Ectodermal cell (in vitro differentiated cells): ENCODE measurements around the gene VSIG10. TPM values are rescaled to one million over a fixed set of nuclear protein-coding genes. Genes with fewer than 3 reads are reported as not detected.

Experiments used
- H3K27ac ChIP-seq: 2 replicates; pipeline ENCODE4 v1.7.0; 2013; ENCODE audit warnings: mild to moderate bottlenecking, low read depth, low read length; ENCODE audit not compliant: insufficient read depth, poor library complexity, severe bottlenecking
- H3K27me3 ChIP-seq: 2 replicates; pipeline ENCODE4 v1.7.0; 2013; ENCODE audit warnings: mild to moderate bottlenecking, low read length; ENCODE audit not compliant: insufficient read depth, control insufficient read depth, poor library complexity, severe bottlenecking
- H3K36me3 ChIP-seq: one replicate; pipeline ENCODE4 v1.7.0; 2013; ENCODE audit warnings: low read length; ENCODE audit not compliant: control insufficient read depth, insufficient read depth
- H3K4me1 ChIP-seq: one replicate; pipeline ENCODE4 v1.7.0; 2013; ENCODE audit warnings: low read length; ENCODE audit not compliant: control insufficient read depth, insufficient read depth
- H3K4me3 ChIP-seq: 2 replicates; pipeline ENCODE4 v1.7.0; 2013; ENCODE audit warnings: low read depth, low read length, control low read depth; ENCODE audit not compliant: insufficient read depth
- H3K9me3 ChIP-seq: 2 replicates; pipeline ENCODE4 v1.7.0; 2013; ENCODE audit warnings: mild to moderate bottlenecking, low read length, moderate library complexity; ENCODE audit not compliant: control insufficient read depth
- whole genome bisulfite sequencing, 2 experiments: methylation state at CpG; one replicate each; pipeline ENCODE4 v1.1.7; 2013; ENCODE audit warnings: missing lambda C conversion rate in 2 of 2; 5-methylcytosine and 5-hydroxymethylcytosine counted together
- polyA plus RNA-seq, 4 experiments: library from polyadenylated mRNA; stranded (reverse); fragments of 50-300 nt; gene quantifications; one replicate each; pipeline ENCODE4 v1.2.3, GENCODE V29; 2013

The VSIG10 gene, protein sequence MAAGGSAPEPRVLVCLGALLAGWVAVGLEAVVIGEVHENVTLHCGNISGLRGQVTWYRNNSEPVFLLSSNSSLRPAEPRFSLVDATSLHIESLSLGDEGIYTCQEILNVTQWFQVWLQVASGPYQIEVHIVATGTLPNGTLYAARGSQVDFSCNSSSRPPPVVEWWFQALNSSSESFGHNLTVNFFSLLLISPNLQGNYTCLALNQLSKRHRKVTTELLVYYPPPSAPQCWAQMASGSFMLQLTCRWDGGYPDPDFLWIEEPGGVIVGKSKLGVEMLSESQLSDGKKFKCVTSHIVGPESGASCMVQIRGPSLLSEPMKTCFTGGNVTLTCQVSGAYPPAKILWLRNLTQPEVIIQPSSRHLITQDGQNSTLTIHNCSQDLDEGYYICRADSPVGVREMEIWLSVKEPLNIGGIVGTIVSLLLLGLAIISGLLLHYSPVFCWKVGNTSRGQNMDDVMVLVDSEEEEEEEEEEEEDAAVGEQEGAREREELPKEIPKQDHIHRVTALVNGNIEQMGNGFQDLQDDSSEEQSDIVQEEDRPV
- polyA plus RNA-seq (2013, experiment 1 of 4): 17.5 TPM
- polyA plus RNA-seq (2013, experiment 2 of 4): 21.9 TPM
- polyA plus RNA-seq (2013, experiment 3 of 4): 14.0 TPM
- 17.9 TPM for polyA plus RNA-seq (2013, experiment 4 of 4)

DNA sequence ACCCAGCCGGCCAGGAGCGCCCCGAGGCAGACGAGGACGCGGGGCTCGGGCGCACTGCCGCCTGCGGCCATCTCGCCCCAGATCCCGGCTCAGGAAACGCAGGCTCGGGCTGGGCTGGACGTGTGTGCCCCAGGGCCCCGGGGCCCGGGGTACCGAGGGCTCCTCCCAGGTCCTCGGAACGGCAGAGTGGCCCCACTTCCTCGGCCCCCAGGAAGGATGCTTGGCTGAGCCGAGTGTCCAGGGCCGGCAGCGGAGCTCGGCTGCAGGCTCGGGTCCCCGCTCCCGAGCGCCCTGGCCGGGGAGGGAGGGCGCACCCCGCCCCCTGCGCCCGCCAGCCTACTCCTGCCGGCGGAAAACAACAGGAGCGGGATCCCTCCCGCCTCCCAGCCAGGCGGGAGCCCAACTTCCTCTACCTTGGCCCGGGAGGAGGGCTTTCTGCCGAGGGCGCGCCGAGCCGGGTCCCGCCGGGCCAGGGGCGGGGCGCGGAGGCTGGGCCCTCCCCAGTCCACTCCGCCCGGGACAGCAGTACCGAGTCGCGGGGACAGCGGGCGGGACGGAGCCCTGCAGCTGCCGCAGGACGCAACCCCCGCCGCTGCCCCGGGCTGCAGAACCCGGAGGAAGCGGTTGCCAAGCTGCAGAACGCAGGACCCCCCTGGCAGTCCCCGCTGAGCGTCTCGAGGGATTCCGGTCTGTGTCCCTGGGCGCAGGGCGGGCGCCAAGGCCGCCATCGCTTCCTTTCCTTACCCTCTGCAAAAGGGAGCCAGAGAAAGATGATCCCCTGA, at the start of gene VSIG10:
Gene VSIG10 (minus strand): TSS at position 411 of the 782 bp plus-strand sequence. CDS start 340 bp downstream, at position 71.
- Histone ChIP-seq H3K27ac (no peak within 1 kb of the TSS), H3K36me3 (no peaks in the 10 kb centered on the region), H3K9me3 (no peaks in the 10 kb centered on the region), H3K27me3 (peaks cover 11% of the 10 kb centered on the region), H3K4me1 (no peaks in the 10 kb centered on the region), H3K4me3 (peak within 1 kb of the TSS; percentile 76)
- 0% methylated on average over 75 of the region's 75 CpGs for WGBS, 2 experiments

DNA sequence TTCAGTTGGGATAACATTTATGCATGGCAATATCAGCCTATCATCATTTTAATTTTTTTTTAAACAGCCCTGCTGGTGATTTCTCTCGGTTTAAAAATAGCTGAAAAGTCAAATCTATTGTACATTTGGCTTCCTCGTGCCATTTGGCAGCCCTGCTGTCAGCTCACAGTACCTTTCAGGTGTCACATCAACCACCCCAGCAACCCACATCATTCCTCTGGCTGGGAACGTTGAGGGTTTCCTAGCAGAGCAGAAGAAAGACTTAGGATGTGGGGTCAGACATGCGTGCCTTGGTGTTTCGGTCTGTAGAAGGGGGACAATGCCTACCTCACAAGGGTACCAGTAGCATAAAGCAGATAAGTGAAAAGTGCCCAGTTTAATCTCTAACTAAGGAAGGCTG, 47.9 kb upstream of the VSIG10 start:
- no peaks in the 10 kb centered on the region for H3K27me3 ChIP-seq

DNA sequence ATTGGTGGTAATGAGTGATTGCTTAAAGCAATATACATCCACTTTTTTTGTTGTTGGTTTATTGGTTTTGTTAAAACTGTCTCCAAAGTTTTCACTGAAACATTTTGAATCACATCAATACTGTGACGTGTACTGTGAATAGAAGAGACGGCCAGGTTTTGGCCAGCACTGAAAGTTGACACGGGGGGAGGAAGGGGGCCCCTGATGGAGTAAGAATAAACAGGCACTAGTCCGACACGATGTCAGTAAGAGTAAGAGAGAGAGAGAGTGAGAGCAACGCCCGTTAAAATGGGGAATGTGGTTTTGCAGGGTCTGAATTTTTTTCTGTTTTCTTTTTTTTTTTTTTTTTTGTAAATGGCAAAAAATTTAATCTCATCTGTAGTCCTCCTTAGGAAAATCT, 46.8 kb upstream of the VSIG10 start:
- 90 to 92% methylated on average over 7 of the region's 7 CpGs for WGBS, 2 experiments
- Histone ChIP-seq H3K36me3 (peaks cover 10% of the 10 kb centered on the region), H3K4me3 (no peak overlapping the region), H3K27ac (no peak overlapping the region), H3K27me3 (no peaks in the 10 kb centered on the region), H3K4me1 (no peaks in the 10 kb centered on the region), H3K9me3 (no peaks in the 10 kb centered on the region)

More for the DNA sequence above, 47.9 kb upstream of the VSIG10 start:
- 92 to 94% methylated on average over 5 of the region's 5 CpGs for WGBS, 2 experiments
- no peaks in the 10 kb centered on the region for H3K9me3 ChIP-seq
- no peaks in the 10 kb centered on the region for H3K4me1 ChIP-seq
- H3K36me3 ChIP-seq: peaks cover 6% of the 10 kb centered on the region
- no peak overlapping the region for H3K4me3 ChIP-seq
- H3K27ac ChIP-seq: no peak overlapping the region

DNA sequence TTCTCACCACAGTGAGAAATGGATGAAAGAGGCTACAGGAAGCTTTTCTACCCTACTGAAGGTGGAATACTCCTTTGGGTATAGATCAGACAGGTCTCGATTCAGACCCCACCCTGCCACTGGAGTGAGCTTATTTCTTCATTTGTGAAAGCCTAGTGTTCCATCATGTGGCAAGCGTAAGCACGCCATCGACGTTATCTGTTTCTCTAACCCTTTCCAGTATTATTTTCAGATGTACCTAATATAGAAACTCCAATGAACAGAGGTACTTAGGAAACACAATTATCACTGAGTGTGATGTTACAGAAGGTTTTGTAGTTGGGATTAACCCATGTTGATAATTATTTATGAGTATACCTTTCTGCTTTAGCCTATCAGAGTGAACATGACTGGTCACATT, 44.5 kb upstream of the VSIG10 start:
- H3K9me3 ChIP-seq: no peaks in the 10 kb centered on the region
- H3K36me3 ChIP-seq: peaks cover 23% of the 10 kb centered on the region
- H3K4me3 ChIP-seq: no peak overlapping the region
- H3K27ac ChIP-seq: no peak overlapping the region
- 91 to 94% methylated on average over 5 of the region's 5 CpGs for WGBS, 2 experiments
- no peaks in the 10 kb centered on the region for H3K4me1 ChIP-seq
- no peaks in the 10 kb centered on the region for H3K27me3 ChIP-seq

DNA sequence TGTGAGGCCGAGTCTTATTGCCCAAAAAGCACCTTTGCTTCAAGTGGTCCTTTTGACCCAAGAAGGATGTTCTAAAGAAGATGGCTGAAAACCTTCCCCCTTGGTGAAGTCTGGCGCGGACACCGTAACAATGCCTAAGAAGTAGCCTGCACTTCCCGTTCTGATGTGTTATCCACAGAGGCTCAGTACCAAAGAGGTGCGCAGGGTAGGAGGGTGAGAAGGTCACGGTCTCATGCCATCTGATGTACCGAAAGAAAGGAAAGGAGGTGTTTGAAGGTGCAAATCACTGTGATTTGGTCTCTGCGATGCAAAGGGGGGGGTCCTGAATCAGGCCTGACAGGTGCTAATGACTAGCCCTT, 42.0 kb upstream of the VSIG10 start:
- no peaks in the 10 kb centered on the region for H3K9me3 ChIP-seq
- H3K4me3 ChIP-seq: no peak overlapping the region
- WGBS, 2 experiments: 96% methylated on average over 9 of the region's 9 CpGs
- H3K4me1 ChIP-seq: no peaks in the 10 kb centered on the region
- H3K27ac ChIP-seq: no peak overlapping the region
- no peaks in the 10 kb centered on the region for H3K27me3 ChIP-seq
- H3K36me3 ChIP-seq: peaks cover 31% of the 10 kb centered on the region

DNA sequence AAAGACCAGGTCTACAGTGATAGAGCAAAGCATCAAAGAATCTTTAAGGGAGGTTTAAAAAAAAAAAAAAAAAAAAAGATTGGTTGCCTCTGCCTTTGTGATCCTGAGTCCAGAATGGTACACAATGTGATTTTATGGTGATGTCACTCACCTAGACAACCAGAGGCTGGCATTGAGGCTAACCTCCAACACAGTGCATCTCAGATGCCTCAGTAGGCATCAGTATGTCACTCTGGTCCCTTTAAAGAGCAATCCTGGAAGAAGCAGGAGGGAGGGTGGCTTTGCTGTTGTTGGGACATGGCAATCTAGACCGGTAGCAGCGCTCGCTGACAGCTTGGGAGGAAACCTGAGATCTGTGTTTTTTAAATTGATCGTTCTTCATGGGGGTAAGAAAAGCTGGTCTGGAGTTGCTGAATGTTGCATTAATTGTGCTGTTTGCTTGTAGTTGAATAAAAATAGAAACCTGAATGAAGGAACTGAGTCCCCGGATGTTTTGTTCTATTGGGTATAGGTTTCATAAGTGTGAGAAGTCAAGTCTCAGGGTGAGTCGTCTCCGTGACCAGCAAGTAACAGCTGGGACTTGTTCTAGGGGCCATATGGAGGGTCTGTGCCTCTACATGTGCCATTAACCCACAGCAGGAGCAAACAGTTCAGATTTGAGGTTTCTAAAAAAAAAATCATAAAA, 41.4 kb upstream of the VSIG10 start:
- 93 to 94% methylated on average over 7 of the region's 7 CpGs for WGBS, 2 experiments
- H3K27me3 ChIP-seq: no peaks in the 10 kb centered on the region
- peaks cover 33% of the 10 kb centered on the region for H3K36me3 ChIP-seq
- H3K9me3 ChIP-seq: no peaks in the 10 kb centered on the region
- H3K4me1 ChIP-seq: no peaks in the 10 kb centered on the region
- H3K4me3 ChIP-seq: no peak overlapping the region
- H3K27ac ChIP-seq: no peak overlapping the region

DNA sequence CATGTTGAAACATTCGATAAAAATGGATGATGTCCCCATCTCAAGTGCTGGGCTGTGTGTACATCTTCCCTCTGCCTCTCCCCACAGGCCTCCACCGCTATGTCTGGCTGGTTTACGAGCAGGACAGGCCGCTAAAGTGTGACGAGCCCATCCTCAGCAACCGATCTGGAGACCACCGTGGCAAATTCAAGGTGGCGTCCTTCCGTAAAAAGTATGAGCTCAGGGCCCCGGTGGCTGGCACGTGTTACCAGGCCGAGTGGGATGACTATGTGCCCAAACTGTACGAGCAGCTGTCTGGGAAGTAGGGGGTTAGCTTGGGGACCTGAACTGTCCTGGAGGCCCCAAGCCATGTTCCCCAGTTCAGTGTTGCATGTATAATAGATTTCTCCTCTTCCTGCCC, 40.7 kb upstream of the VSIG10 start:
- Histone ChIP-seq H3K36me3 (peaks cover 41% of the 10 kb centered on the region), H3K27ac (no peak overlapping the region), H3K4me1 (no peaks in the 10 kb centered on the region), H3K4me3 (no peak overlapping the region), H3K9me3 (no peaks in the 10 kb centered on the region), H3K27me3 (no peaks in the 10 kb centered on the region)
- WGBS, 2 experiments: 94 to 97% methylated on average over 13 of the region's 13 CpGs

DNA sequence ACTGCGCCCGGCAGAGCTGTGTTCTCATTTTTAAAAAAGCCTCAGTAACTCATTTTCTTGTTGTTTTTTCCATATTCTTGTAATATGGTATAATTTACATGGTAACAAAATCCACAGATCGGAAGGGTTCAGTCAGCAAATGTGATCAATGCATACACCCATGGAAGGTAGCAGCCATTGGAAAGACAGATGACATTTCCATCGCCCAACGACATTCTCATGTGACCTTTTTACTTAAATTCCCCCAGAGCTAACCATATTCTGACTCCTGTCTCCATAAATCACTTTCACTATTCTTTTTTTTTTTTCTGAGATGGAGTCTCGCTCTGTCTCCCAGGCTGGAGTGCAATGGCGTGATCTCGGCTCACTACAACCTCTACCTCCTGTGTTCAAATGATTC, 37.0 kb upstream of the VSIG10 start:
- Histone ChIP-seq H3K4me3 (no peak overlapping the region), H3K9me3 (no peaks in the 10 kb centered on the region), H3K27ac (no peak overlapping the region), H3K4me1 (no peaks in the 10 kb centered on the region), H3K36me3 (peaks cover 35% of the 10 kb centered on the region), H3K27me3 (no peaks in the 10 kb centered on the region)
- 94 to 96% methylated on average over 8 of the region's 8 CpGs for WGBS, 2 experiments

DNA sequence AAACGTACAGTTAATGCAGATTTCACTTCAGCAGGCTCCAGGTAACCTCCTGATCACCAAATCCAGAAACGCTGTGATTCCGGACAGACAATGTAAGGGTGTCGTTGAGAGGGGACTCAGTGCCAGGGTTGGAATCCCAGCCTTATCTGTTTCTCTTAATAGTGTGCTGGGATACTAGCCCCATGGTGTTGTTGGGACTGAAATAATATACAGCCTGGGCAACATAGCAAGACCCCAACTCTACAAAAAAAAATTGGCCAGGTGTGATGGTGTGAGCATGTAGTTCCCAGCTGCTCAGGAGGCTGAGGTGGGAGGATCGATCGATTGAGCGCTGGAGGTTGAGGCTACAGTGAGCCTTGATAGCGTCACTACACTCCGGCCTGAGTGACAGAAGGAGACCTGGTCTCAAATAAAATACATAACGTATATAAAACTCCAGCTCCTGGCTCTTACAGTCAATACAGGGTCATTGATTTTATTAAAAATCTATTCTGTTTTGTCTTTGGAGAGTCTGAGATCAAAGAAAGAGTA, 33.4 kb upstream of the VSIG10 start:
- Histone ChIP-seq H3K36me3 (peaks cover 20% of the 10 kb centered on the region), H3K27me3 (no peaks in the 10 kb centered on the region), H3K4me1 (no peaks in the 10 kb centered on the region), H3K27ac (no peak overlapping the region), H3K9me3 (no peaks in the 10 kb centered on the region), H3K4me3 (peak overlapping the region; percentile 95)
- 87 to 88% methylated on average over 10 of the region's 10 CpGs for WGBS, 2 experiments
